H4 (cell line): ENCODE results near the gene CALB2. TPM values are rescaled to one million over a fixed set of nuclear protein-coding genes. Genes with fewer than 3 reads are reported as not detected.

Experiments used
- DNase-seq: peaks from one replicate; pipeline ENCODE4 v3.0.0-alpha.2; 2015; ENCODE audit warnings: low spot score
- total RNA-seq: library from RNA; depleted of rRNA; stranded (reverse); fragments of >200 nt; shearing (Covaris generic); gene quantifications from 2 replicates; pipeline ENCODE4 v1.2.3, GENCODE V29; 2014; rRNA removed

Gene CALB2
- total RNA-seq, 1 experiment from 2014 or later = 32.3 TPM

DNA sequence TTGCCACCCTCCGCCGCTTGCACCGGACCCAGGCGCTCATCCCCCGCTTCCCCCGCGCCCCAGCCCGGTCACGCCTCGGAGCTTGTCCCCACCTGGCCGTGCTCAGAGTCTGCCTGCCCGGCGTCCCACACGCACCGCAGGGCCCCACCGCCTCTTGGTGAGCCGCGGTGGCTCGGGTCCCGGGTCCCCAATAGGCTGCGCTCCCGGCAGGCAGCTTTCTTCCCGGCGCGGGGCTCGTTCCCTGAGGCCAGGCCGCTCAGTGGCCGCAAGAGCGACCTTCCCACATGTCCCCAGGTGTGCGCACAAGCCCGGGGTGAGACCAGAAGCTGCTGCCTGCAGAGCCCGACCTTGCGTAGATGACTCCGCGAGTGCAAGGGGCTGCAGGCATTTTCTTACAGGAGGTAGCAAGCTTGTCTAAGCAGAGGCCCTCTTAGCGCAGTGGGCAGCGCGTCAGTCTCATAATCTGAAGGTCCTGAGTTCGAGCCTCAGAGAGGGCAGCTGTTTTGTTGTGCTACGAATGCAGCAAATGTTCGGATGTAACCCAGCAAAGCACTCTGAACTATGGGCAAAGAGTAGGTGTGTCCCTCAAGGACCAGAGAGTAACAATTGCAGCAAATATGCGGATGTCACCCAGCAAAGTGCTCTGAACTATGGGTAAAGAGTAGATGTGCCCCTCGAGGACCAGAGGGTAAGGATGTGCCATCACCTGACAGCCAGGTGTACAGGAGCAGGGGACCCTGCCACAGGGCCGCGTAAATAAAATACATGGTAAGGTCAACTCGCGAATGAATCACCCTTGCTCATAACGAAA is 67.8 kb downstream of the CALB2 start:
- no peak for DNase-seq

DNA sequence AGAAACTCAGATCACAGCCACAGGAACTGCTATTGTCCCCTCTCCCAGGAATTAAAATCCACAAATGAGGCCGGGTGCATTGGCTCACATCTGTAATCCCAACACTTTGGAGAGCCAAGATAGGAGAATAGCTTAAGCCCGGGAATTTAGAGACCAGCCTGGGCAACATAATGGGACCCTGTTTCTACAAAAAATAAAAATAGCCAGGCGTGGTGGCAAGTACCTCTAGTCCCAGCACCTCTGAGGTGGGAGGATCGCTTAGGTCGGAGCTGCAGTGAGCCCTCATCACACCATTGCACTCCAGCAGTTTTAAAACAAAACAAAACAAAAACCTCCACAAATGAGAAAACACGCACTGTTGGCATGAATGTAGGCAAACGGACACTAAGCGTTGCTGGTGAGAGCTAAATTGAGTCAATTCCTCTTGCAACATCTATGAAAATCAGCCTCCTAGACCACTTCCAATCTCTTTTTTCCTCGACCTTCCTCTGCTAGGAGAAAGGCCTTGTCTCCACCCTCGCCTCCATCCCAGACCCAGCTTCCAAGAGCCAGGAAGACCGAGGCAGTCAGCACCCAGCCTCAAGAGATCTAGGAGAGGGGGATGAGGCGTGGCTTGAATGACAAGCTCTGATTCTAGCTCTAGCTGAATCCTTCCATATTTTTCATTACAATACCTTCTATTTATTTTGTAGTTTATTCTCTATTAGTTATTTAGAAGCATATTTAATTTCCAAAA is 68.5 kb downstream of the CALB2 start:
- DNase-seq = no peak

DNA sequence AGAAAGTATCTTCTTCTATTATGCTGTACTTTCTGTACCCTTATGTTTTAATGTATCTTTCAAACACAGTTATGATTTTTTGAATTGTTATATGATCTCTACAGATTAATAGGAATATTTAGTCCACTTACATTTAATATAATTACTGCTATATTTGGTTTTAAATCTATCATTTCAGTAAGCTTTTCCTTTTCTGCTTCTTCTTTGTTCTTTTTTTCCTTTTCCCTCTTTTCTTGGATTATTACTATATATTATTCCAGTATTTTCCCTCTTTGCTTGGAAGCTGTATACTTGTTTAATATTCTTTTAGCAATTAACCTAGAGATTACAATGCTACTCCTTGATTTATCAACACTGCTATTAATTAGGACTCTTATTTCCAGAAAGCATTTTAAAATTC is 69.9 kb downstream of the CALB2 start:
- DNase-seq = no peak

DNA sequence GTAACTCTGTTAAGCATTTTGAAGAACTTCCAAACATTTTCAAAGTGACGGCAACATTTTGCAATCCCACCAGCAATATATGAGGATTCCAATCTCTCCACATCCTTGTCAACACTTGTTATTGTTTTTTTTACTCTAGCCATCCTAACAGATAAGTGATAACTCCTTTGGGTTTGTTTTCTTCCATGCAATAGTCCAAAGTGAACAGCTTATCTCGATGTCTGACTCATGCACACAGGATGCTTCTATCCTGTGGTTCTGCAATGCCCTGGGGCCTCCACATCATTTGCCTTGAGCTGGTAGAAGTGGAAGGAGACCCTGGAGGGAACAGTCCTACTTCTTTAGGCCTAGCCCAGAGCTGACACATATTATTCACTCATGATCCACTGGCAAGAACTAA is 70.4 kb downstream of the CALB2 start:
- DNase-seq = no peak

DNA sequence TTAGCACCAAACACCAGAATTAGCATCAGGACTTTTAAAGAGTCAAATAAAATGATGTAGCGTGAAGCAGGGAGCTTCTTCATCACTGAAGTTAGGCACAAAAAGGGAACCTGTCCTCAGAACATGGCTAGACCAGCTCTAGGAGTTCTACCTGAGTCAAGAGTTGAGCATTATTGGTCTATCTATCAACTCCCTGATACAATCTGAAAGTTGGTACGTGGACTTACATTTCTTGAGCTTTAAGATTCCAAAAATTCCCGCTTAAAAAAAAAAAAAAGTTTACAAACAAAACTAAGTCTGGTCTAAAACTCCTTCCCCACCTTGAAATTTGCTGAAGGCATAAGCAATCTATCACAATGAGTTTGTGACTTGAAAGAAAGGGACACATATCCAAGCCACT is 71.1 kb downstream of the CALB2 start:
- DNase-seq = no peak

DNA sequence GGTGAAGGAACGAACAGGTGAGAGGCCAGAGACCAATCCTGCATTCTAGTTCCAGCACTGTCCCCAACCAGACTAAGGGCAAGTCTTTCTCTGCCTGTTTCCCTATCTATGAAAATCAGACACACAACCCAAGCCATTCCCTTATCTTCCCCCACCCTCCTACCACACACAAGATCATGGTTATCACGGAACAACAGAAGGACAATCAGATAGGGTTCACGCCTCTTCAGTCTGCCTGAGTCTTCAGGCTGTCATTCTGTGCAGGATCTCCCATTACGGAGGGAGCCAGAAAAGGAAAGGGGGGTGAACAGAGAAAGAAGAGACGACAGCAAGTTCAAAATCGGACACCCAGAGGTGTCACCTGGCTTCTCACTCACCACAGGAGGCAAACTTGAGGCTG is 72.2 kb downstream of the CALB2 start:
- no peak for DNase-seq

DNA sequence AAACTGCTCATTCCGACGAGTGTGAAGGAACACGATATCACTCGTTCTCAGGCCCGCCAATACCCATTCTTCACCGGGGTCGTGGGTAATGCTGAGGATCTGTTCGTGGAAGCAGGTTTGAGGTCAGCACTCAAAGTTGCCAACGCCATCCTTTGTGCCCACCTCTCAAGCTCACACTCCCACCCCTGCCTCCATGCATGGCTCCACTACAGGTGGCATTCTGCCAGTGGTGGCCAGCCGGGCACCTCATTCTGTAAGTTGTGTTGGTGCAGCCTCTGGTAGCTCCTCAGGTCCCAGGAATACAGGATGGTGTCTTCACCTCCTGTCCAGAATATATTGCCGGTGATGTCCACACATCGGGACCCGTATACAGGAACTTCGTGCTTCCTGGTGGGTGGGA is 72.7 kb downstream of the CALB2 start:
- DNase-seq = no peak

DNA sequence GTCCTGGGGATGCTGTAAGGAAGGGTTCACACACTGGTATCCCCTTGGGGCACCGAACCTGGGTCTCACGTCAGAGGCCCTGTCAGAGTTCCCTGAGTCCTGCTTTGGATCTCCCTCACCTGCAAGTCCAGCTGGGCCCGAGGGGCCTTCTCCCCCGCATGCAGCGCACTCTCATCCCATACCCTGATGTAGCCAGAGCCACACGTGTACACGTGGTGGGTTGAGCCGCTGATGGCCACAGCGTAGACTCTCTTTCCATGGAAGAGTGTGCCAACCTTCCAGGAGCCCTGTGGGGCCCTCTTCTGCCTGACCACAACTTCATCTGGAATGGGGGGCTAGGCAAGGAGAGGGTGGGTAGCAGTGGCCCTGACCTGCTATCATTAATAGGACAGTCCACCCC is 73.5 kb downstream of the CALB2 start:
- DNase-seq = no peak

DNA sequence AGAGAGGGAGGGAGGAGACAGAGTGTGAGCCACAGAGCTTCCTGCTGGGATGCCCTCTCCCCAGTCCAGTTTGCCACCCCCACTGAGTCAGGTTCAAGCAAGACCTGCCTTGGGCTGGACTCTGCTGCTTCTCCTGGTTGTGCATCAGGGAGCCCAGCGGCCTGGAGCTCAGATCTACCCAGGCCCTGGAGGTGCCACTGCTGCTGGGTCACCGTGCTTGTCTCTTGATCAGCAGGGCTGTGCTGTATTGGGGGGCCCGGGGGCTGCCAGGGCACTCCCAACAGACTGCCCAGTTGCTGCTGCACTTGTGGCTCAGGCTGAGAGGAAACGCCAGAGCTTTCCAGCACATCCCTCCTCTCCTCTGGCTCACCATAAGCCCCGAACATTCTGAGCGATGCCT is 74.4 kb downstream of the CALB2 start:
- DNase-seq = no peak

DNA sequence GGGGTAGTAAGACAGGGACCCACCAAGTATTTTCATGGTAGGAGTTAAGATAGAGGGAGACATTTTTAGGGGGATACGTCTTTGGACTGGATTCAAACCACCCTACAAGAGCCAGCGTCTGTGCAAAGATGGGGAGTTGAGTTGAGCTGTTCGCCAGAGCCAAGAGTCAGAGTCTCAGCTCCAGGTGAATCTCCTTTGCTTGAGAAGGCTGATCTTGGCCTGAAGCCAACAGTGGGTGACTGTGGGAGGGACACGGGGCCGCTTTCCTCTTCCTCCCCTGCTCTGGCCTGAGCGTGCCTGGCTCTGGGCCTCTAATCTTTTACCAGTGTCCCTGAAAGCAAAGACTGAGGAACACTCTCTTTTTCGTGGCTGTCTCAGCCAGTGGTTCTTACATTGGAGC is 78.0 kb downstream of the CALB2 start:
- DNase-seq = no peak

DNA sequence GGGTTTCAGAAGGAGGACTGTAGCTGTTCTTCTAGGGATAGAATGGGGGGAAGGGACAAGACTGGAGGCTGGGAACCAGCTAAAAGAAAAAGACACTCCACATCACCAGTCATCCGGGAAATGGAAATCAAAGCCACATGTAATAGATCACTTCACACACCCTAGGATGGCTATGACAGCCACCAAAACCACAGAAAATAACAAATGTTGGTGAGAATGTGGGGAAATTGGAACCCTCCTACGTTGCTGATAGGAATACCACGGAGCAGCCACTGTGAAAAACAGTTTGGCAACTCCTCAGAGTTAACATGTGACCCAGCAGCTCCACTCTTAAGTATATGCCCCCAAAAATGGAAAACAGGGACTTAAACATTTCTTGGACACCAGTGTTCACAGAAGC is 81.0 kb downstream of the CALB2 start:
- DNase-seq = no peak

Other genes with a start within 250 kb of the CALB2 start
- 0.15 and 0.64 TPM in 2 replicates for gene HYDIN, start 128.0 kb upstream of the CALB2 start, total RNA-seq
- 25.1 and 27.0 TPM in 2 replicates for gene CMTR2, start 69.3 kb upstream of the CALB2 start, total RNA-seq
- gene TLE7, start 83.3 kb downstream of the CALB2 start, total RNA-seq = not detected in 2 replicates
- 9.0 and 10.0 TPM in 2 replicates for gene ZNF23, start 103.5 kb downstream of the CALB2 start, total RNA-seq
- gene ZNF19, start 130.6 kb downstream of the CALB2 start, total RNA-seq = 3.3 and 7.1 TPM in 2 replicates
- 0.19 and 0.66 TPM in 2 replicates for gene CHST4, start 167.7 kb downstream of the CALB2 start, total RNA-seq
- not detected in 2 replicates for gene TAT, start 218.4 kb downstream of the CALB2 start, total RNA-seq